NOMO-1 treated with dmso at 0.1 percent for 144 hours (cell line): ENCODE results near the gene PRRT2.
A peak's percentile ranks its signal among the peaks of the same experiment; 100 is the strongest.
"Not testable (repeated sequence)": the region's sequence is repeated elsewhere in the genome, so short reads cannot be mapped to it uniquely, and the experiment has no call there.

Source experiments
- DNase-seq: peaks from one replicate; lab custom pipeline; 2025; ENCODE audit not compliant: unreplicated experiment; lab: John Stamatoyannopoulos, UW

Gene PRRT2

DNA sequence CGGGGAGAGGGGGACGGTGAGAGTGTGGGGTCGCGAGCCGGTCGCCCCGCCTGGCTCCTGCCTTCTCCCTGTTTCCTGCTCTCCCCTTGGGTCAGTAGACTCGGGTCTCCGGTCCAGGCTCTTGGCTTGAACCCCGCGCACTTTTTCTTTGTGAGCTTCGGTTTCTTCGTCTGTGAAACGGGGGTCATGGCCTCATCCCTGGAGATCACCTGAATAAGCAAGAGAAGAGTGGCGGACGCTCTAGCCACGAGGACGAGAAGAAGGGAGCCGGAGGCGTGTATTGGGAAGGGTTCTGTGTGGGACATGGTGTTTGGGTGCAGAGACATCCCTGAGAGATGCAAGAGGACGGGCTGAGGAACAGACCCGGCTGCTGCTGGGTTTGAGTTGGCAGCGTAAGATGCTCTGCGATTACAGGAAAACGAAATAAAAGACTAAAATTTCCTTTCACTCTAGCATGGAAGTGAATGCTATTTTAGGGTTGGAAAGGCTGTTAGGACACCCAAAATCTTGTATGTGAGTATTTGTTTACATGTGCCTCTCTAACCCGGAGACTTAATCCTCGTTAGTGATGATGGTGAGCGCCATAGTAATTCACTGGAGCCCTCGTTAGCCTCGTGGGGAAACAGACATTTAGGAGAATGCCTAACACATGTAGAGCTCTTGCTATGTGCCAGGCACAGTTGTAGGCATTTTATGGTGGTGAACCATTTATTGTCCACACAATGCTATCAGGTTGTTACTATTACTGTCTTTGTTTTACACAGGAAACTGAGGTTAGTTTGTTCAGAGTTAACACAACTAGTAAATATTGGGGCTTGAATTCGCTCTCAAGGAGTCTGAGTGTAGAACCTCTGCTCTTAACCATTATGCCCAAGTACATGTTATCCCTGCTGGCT lies 20.8 kb upstream of the PRRT2 start:
- DNase-seq: no peak

DNA sequence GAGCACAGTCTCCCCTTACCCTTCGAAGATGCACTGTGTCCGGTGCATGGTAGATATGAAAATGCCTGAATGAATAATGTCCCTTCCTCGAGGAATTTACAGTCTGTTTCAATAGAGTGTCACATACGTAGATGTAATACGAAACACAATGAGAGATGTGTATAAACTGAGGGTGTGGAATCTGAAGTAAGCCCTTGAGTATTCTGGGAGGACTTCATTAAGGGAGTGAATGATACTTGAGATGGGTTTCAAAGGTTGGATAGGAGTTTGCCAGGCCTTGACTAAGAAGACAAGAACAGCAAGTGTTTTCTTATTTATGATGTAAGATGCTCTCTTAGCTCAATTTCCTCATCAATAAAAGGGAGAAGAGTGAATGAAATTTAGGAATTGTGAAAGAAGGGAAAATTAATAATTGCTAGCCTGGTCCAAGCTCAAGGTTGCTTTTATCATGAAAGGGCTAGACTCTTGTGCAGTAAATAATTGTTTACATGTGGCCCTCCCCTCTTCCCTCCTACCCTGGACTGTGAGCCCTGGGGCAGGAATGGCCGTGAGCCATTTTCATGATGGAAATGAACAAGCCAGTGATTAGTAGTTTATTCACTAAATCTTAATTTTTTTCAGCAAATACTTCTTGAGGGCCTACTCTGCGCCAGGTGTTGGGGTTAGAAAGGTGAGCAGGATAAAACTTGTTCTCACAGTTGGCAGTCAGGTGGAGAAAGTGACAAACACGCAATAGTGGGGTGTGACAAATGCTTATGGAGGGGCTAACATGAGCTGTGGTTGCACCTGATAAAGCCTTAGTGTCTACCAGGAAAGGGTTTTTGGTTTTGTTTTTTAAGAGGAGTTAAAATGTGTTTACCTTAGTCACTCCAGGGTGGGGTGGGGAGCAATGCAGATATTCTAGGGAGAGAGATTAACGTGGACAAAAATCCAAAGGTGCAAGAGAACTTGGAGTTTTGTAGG lies 19.9 kb upstream of the PRRT2 start:
- no peak for DNase-seq

DNA sequence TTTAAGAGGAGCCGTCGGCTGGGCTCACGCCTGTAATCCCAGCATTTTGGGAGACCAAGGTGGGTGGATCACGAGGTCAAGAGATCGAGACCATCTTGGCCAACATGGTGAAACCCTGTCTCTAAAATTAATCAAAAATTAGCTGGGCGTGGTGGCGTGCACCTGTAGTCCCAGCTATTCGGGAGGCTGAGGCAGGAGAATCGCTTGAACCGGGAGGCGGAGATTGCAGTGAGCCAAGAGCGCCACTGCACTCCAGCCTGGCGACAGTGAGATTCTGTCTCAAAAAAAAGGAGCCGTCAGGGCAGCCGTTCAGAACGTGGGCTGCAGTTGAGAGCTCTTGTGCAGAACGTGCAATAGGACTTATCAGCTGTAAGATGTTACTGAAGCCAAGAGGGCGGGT lies 18.8 kb upstream of the PRRT2 start:
- DNase-seq: not testable (repeated sequence)

- no peak for DNase-seq
These were observed 17.7 kb upstream of the PRRT2 start for GRCh38 chr16:29794231-29794710.

DNA sequence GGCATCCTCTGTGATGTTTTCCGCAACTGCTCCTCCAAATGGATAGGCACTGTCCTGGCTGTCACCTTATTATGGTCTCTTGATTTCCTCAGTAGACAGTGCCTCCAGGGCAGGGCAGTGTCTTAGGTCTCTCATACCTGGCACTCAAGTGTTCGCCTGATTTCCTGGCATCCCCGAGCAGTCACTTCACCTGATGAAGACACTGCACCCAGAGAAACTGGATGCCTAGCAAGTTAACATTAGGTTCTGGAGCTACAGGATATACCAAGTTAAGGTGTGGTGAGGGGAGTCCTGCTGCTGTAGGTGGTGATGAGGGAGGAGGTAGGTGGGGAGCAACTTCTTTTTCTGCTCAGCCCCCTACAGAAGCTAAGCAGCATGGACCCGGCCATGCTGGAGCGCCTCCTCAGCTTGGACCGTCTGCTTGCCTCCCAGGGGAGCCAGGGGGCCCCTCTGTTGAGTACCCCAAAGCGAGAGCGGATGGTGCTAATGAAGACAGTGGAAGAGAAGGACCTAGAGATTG lies 9.5 kb upstream of the PRRT2 start:
- DNase-seq: no peak

- DNase-seq: no peak
These were observed 8.0 kb upstream of the PRRT2 start for GRCh38 chr16:29804020-29804419.

GRCh38 chr16:29804455-29805231 lies 7.3 kb upstream of the PRRT2 start:
- peak; percentile 54 for DNase-seq

- peak; percentile 97 for DNase-seq
These were observed 6.5 kb upstream of the PRRT2 start for GRCh38 chr16:29805232-29806098.

DNA sequence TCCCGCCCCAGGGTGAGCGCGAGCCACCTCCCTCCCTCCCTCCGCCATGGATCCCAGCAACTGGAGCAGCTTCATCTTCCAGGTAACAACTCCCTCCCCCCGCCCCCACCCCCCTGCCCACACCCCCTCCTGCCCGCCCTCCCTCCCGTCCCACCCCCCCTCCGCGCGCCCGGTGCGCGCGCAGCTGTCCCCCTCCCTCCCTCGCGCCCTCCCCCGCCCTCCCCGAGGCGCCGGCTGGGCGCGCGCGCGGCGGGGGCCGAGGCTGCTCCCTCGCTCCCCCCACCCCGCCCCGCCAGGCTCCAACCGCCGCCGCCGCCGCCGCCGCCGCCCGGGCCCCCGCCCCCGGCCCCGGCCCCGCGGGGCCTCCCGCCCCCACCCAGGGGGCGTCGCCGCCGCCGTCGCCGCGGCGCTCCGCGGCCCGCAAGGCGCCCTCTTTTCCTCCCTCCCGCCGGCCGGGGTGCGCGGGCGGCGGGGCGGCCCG lies 5.9 kb upstream of the PRRT2 start, which contains the start of gene MAZ:
TSS of gene MAZ (plus strand) at position 431 of the 481 bp plus-strand sequence. CDS start 173 bp downstream, outside the sequence.
- no peak for DNase-seq

DNA sequence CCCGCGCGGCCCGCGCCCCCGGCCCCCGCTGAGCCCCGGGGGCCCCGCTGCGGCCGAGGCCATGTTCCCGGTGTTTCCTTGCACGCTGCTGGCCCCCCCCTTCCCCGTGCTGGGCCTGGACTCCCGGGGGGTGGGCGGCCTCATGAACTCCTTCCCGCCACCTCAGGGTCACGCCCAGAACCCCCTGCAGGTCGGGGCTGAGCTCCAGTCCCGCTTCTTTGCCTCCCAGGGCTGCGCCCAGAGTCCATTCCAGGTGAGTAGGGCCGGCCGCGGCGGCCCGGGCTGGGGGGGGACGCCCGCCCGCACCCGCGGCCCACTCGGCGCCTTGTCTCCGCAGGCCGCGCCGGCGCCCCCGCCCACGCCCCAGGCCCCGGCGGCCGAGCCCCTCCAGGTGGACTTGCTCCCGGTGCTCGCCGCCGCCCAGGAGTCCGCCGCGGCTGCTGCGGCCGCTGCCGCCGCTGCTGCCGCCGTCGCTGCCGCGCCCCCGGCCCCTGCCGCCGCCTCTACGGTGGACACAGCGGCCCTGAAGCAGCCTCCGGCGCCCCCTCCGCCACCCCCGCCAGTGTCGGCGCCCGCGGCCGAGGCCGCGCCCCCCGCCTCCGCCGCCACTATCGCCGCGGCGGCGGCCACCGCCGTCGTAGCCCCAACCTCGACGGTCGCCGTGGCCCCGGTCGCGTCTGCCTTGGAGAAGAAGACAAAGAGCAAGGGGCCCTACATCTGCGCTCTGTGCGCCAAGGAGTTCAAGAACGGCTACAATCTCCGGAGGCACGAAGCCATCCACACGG lies 5.2 kb upstream of the PRRT2 start:
- DNase-seq: peak; percentile 41

GRCh38 chr16:29807426-29808218 lies 4.4 kb upstream of the PRRT2 start:
- peak; percentile 85 for DNase-seq

DNA sequence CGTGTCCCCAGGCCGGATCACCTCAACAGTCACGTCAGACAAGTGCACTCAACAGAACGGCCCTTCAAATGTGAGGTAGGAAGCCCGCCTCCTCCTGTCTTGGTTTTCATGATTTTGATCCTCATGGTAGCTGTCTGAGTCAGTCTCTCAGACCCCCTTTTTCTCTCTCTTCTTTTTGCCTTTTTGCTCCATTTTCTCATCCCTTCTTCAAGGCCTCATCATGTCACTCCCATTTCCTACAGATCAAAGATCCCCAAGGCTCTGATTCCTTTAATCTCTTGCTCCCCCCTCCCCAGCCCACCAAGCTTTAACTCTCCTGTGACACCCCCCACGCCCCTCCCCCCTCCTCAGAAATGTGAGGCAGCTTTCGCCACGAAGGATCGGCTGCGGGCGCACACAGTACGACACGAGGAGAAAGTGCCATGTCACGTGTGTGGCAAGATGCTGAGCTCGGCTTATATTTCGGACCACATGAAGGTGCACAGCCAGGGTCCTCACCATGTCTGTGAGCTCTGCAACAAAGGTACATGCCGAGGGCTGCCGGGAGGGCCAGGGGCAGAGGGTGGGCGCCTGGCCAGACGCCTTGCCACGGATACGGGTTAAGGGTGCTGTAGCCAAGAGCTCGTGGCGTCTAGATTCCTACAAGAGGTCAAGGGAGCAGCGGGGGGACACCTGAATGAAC lies 3.6 kb upstream of the PRRT2 start:
- DNase-seq: no peak

DNA sequence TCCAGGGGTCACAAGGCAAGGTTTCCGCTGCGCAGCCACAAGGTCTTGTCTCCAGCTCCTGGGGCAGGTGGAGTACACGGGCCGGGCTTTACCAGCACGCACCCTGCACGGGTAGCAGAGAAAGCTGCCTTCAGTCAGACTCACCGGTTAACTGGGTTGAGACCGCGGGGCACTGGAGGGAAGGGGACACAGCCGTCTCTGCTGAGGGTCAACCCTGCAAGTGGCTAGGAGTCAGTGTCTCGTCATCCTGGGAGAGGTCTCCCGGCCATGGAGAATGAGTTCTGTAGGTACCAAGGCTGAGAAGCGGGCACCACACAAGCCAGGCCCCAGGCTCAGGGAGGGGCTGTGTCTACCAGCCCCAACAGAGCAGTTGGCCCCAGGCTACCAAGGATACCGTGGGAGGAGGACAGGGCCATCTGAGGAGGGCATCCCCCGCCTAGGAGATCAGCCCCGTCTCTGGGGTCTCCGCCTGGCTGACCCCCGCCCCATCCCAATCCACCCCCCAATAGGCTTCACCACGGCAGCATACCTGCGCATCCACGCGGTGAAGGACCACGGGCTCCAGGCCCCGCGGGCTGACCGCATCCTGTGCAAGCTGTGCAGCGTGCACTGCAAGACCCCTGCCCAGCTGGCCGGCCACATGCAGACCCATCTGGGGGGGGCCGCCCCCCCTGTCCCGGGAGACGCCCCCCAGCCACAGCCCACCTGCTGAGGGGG lies 2.8 kb upstream of the PRRT2 start:
- DNase-seq: no peak

DNA sequence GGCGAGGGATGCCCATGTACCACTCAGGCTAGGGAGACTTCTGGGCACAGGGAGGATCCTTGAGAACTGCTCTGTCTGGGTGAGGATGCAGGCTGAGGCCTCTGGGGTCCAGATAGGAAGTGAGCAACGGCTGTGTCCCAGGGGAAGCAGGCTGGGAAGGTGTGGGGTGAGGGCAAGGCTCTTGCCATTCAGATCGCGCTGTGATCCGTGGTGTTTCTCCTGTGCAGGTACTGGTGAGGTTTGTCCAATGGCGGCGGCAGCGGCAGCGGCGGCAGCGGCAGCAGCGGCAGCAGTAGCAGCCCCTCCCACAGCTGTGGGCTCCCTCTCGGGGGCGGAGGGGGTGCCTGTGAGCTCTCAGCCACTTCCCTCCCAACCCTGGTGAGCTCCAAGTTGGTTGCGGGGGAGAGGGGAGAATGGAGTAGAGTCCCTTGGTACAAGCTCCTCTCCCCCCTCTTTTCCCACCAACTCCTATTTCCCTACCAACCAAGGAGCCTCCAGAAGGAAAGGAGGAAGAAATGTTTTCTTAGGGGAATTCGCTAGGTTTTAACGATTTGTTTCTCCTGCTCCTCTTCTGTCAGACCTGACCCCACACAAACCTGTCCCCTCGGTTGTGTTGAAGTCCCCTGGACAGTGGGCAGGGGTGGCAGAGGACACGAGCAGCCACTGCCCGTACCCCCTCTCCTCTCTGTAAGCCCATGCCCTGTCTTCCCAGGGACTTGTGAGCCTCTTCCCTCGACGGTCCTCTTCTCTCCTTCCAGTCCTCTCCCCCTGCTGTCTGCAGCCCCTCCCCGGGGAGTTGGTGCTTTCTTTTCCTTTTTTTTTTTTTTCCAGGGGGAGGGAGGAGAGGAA lies 1.9 kb upstream of the PRRT2 start:
- DNase-seq: no peak

- DNase-seq: no peak
These were observed 1.3 kb upstream of the PRRT2 start for GRCh38 chr16:29810699-29811169.
